GM18870 (cell line): ENCODE measurements around the gene LHX4.
"Not testable (repeated sequence)": the region's sequence is repeated elsewhere in the genome, so short reads cannot be mapped to it uniquely, and the experiment has no call there.

Experiments used
- ATAC-seq: cut with Tn5 transposase; IDR thresholded peaks from one replicate; pipeline ENCODE4 v1.9.1; 2021; ENCODE audit warnings: moderate library complexity; ENCODE audit not compliant: unreplicated experiment

LHX4 gene

DNA sequence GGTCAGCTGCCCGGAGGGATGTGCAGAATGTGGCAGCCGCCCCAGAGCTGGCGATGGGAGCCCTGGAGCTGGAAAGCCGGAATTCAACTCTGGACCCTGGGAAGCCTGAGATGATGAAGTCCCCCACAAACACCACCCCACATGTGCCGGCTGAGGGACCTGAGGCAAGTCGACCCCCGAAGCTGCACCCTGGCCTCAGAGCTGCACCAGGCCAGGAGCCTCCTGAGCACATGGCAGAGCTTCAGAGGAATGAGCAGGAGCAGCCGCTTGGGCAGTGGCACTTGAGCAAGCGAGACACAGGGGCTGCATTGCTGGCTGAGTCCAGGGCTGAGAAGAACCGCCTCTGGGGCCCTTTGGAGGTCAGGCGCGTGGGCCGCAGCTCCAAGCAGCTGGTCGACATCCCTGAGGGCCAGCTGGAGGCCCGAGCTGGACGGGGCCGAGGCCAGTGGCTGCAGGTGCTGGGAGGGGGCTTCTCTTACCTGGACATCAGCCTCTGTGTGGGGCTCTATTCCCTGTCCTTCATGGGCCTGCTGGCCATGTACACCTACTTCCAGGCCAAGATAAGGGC, 33.5 kb upstream of the LHX4 start:
- ATAC-seq, result no peak

DNA sequence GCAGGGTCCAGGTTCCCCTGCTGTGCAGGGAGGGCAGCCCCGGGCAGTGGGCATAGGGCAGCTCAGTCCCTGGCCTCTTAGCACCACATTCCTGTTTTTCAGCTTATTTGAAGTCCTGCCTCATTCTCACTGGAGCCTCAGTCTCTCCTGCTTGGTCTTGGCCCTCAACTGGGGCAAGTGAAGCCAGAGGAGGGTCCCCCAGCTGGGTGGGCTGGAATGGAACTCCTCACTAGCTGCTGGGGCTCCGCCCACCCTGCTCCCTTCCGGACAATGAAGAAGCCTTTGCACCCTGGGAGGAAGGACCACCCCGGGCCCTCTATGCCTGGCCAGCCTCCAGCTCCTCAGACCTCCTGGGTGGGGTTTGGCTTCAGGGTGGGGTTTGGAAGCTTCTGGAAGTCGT, 32.8 kb upstream of the LHX4 start:
- ATAC-seq, result no peak

DNA sequence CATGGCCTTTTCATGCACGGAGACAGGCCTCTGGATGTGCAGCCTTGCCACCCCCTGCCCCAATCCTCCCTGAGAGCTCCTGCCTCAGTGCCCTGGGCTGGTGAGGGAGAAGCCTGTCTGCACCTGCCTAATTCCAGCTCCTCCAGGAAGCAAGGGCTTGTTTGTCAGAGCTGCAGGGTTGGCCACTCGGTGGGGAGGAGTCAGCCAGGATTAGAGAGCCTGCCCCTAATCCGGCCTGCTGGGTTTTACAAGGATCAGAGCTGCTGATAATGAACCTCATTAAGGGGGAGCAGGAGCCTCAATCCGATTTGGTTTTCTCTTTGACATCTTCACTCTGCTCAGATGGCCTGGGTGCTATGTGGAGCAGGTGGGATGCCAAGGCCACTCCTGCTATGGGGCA, 31.9 kb upstream of the LHX4 start:
- no peak for ATAC-seq

DNA sequence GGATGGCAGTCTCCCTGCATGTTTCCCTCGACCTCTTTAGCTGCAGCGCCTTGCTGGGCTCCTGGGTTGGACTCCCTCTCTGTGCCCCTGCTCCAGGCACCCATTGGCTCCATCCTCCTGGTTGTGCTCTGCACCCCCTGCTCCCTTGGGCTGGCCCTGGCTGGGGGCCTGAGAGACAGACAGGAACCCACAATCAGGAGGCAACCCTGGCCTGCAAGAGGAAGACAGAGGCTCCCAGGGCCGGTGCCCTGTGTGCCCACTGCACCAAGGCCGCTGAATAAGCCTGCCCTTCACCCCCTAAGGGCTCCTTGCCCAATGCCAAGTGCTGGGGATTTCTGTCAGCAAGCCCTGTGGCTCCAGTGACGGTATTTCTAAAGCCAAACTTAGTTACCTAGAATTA, 31.5 kb upstream of the LHX4 start:
- no peak for ATAC-seq

DNA sequence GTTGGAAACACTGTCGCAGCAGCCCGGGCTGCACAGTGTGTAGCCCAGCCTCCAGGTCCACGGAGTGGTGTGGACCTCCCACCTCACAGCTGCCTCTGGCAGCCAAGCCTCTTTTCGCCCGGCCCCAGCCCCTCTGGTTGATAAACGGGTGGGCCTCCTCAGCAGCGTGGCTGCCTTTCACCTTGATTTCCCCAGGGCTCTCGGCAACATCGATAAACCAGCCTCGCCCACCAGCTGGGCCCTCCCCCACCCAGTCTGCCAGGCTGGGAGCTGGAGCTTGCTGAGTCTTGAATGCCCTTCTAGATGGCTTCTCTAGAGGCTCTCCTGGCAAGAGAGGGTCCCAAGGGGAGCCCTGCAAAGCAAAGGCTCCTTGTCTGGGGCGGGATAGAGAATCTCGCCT, 31.0 kb upstream of the LHX4 start:
- no peak for ATAC-seq

DNA sequence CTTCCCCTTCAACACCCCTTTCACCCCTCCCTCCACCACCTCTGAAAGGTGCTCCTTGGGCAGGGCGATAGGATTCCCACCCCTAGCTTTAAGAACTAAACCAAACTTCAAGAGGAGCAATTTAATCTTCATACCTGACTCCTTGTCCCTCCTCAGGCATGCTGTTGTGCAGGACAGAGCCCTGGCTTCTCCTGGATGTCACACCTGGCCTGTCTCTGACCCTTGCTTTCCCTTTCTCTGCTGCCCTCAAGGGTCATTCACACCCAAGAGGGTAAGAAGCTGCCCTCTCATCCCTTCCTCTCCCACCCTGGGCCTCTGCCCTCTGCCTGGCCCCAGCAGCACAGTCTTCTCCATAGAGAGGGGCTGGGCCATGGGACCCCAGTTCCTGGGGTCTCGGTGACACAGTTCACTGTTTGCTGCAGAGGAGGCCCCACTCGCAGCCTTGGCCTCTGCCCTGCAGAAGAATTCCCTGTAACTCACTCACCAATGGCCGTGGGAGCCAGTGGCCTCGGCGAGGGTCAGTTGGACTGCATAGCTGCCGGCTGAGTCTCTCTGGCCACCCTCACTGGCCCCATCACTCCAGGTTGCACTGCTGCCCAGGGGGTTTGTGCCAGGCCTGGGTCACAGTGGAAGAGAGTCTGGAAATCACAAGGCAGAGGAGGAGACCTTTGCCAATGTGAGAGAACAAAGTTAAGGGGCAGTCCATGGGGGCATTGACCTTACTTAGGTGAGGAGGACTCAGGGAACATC, 28.4 kb upstream of the LHX4 start:
- no peak for ATAC-seq

DNA sequence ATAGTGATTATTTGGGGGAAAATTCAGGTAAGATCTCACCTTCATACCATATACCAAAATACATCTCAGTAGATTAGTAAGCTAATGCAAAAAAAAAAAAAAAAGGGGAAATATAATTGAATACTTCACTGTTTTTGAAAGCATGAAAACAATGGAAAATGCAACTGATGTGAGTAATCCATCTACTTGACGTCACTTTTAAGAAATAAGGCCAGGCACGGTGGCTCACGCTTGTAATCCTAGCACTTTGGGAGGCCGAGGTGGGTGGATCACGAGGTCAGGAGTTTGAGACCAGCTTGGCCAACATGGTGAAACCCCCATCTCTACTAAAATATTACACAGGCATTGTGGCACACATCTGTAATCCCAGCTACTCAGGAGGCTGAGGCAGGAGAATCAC, 27.5 kb upstream of the LHX4 start:
- not testable (repeated sequence) for ATAC-seq

DNA sequence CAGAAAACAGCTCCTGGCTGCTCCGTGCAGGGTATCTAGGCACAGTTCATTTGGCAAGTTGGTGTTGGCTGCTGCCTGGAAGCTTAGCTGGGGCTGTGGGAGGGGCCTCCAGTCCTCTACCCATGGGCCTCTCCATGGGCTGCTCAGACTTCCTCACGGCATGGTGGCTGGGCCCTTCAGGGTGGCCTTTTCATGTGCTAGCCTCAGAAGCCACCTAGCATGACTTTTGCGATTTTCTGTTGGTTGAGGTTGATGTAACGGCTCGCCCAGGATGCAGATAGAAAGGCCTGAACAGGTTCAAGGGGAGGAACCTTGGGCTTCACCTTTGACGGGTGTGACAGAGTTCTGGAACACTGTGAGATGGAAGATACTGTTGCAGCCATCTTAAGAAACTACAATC, 25.8 kb upstream of the LHX4 start:
- ATAC-seq, result no peak

DNA sequence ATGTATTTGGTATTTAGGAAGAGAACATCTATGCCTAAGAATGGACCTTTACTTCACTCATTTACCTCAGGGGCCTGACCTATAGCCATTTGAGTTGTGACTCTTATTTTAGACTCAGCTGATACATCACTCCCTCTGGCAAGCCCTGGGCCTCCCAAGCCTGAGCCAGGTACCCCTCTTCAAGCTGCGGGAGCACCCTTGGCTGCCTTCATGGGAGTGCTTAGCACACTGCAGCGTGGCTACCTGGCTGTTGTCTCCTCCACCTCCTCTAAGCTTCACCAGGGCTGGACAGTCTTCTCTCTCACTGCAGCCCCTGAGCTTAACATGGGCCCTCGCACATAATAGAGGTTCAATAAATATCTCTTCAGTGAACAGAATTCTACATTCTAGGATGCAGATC, 23.5 kb upstream of the LHX4 start:
- ATAC-seq, result no peak

DNA sequence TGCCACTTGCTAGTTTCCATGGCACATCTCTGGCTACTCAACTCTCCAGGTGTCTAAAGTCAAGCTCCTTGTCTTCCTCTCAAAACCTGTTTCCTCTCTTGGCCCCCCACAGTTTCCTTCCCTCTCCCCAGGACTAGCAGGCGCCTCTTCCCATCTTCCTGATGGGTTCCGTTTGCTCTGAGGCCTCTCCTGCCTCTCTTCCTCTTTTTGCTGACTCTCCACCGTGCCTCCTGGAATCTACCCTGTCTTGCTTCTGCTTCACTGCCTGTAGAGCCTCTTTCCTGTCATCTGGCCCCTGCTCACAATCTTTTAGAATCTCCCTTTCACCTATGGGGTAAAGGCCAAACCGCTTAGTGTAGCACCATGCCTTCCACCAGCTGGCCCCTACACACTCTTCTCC, 21.8 kb upstream of the LHX4 start:
- ATAC-seq, result no peak

DNA sequence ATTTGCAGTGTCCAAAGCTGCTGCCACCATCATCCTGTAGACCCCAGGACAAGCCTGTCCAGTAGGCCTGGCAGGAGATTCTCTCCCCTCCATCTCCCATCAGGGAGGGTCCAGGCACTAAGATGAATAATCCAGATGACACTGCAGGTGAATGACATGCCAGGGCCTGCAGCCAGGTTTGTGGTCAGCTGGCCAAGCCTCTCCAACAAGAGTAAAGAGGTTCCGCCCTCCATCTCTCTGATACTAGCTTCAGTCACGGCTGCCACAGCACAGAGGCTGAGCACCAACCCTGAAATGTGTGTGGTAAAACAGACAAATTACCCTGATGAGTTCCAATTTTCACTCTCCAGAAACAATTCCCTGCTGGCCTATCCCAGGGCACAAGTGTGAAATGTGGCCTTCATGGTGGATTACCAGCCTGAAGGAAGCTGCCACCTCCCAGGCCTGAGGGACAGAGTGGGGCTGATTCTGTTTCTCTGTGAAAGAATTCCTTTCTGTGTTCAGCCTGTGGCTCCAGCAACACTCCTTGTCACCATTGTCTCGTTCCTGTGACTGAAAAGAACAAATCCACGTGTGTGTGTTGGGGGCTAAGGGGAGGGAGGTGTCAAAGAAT, 19.9 kb upstream of the LHX4 start:
- no peak for ATAC-seq

DNA sequence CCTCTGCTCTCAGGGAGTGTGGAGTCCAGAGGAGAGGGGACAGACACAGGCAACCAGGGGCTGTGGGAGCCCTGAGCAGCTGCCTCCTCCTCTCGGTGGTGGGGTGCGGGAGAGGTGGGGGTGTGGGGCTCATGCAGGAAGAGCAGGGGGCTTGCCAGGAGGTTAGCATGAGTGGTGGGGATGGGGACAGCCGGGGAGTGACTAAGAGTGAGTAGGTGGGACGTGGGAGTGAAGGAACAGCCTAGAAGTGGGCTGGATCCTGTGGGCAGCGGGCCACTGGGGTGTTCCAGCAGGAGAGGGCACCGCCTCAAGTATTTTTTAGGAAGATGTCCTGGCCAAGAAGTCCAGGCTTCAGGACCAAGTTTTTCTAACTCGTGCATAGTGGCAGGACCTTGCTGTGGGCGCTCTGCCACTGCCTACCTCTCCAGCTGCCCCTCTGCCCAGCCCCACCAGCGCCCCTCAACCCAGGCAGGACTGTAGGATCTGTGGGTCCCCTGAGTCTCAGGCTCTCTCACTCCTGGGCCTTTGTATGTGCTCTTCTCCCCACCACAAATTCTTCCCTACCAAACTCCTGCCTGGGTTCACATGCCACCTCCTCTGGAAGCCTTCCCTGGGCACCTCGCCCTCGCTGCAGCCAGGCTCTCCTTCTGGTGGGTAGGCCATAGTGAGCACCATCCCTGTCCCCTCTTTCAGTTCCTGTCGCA, 18.8 kb upstream of the LHX4 start:
- ATAC-seq, result no peak

DNA sequence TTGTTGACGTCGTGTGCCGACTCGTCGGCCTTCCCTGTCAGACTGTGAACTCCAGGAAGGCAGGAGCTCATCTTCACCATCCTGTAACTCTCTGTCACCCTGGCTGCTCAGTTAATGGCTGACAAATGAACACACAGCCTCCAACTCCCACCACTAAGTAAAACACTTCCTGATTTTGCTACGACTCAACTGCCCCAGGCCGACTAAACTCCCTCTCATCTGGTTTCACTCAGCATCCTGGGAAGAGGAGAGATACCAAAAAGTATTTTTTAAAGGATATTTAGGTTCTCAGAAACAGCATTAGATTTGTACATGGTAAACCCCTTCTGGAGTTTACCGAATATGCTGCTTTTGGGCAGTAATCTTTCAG, 18.2 kb upstream of the LHX4 start:
- no peak for ATAC-seq

DNA sequence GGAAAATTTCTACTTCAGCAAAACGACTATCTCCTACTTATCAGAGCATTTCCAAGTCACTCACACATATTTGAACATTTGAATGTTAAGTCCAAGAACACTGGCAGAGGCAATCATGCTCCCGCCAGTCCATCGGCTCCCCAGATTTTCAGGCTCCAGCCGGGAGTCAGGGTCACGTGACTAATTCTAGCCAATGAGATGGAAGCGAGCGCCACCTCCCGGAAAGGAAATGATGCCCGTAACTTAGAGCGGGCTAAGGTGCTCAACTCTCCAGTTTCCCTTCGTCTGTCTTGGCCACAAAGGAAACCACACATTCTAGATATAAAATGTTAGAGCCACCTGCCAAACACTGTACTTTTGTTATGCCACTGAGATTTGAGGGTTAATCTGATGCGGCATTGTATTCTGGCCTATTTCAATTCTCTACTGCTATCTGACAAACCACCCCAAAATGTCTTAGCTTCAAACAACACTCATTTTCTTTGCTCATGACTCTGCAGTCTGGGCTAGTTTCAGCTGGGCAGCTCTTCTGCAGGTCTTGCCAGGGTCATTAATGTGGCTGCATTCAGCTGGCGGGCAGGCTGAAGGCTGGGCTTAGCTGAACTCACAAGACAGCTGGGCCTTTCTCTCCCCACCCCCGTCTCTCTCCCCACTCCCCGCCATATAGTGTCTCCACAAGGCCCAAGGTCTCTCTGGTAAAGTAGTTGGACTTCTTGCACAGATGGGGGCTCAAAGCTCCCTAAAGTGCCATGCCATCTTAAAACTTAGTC, 16.5 kb upstream of the LHX4 start:
- no peak for ATAC-seq

DNA sequence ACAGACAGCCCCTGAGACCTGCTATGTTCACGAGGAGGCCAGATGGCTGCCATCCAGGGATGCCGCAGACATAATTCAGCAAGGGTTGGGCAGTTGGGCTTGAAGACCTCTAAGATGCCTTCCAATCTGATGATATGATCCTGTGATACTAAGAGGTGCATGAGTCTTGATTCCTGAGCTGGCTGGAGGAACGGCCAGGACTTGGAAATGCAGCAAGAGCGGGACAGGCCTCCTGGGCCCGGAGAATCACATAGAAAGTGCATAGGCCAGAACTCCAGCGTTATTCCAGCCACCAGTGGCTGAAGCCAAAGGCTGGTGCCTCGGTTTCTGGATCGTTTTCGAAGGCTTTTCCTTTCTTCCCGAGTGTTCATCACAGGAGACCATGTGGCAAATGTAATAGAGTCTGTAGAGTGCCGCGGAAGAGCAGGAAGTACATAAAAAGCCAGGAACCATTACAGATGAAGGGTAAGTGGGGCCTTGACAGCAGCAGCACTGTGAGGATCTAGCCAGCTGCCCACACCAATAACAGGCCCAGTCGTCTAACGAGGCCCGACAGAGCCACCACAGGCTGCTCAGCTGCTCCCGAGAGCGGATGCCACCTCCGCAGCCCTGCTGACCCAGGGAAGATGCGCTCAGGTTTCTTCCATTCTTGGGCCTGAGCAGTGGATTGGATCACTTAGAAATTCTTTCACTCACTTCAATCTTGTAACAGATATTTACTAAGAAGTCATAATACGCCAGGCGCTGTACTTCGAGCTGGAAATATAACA, 14.0 kb upstream of the LHX4 start:
- ATAC-seq, result no peak

DNA sequence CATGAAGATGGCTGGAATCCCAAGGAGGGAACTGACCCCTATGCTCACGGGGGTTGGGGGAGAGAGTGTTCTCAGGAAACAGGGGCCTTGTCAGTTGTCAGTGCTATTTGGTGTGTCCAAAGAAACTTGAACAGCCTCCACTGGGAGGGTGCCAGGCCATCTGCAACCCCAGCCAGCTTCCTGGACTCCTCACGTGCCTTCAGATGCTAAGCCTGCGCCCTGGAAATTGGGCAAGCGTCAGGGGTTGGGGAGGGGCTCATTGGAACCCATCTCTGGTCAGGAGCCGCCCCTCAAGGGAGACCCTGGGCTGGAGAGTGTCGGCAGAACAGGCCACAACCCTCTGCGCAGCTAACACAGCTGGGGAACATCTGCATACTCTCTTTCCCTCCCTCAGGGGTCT, 13.1 kb upstream of the LHX4 start:
- no peak for ATAC-seq

DNA sequence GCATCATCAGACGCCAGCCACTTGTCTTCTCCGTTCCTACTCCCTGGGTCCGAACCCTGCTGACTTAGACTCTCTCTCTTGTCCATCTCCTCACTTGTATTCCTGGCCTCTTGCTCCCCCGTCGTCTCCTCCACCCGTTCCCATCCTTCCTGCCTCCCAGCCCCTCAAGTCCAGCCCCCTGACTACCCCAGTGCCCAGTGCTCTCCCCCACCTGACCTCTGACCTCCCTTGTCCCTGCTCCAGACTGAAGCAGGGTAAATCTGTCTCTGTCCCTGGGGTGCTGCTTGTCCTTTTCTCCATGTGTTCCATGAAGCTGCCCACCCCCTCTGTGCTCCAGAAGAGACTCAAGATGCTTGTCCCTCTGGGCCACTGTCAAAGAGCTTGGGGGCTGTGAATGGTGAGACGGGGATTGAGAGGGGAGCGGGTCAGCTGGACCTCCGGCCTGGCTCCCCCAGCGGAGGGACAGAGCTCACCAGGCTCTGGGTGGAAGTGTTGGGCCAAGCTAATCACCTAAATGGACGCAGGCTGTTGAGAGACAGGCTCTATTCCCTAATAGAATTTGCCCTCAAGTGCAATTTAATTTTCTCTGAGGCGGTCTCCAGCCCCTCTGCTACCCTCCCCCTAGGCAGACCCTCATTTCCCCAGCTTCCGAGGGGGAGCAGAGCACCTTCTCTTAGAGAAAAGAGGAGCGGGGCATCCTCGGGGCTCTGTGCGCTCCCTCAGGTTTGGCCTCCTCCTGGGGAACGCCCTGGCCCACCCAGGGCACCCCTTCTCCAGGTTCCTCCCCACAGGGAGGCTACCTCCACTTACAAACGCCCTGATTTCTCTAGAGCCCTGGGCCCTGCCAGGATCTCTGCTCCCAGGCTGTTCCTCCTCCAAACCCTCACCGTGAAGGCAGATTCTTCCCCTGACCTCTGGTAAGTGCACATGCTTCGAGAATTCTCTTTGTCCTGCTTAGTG, 11.0 kb upstream of the LHX4 start:
- ATAC-seq, result no peak

DNA sequence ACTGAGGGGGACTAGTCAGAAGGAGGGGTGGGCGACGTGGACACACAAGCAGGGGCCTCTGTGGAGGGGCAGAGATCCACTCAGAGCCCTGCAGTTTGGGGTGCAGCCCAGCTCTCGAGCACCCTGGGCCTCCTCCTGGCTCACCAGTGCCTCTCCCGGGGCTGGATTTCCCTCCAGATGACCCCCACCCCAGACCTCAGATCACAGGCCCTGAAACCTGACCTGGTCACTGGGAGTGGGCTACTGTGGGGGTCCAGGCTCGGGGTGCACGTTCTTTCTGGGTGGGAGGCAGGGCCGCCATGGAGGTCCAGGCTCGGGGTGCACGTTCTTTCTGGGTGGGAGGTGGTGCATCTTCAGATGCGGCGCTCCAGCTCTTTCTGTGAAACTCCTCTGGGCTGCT, 10.3 kb upstream of the LHX4 start:
- ATAC-seq, result no peak

DNA sequence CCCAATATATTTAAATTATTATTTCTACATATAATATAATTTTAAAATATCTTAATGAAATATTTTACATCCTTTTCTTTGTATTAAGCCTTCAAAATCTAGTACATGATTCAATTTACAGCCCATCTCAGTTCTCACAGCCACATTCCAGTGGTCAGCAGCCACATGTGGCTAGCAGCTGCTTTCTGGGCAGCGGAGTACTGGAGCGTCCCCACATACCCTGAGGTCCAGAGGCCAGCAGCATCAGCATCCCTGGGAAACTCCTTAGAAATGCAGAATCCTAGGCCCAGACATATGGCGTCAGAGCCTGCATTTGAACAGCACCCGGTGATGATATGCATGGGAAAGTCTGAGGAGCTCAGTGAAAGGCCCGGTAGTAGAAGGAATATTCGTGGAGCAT, 8.6 kb upstream of the LHX4 start:
- no peak for ATAC-seq
